Thyroid gland (tissue), 4 donors: Measurements from ENCODE around the gene SPATA24. TPM values are rescaled to one million over a fixed set of nuclear protein-coding genes. Genes with fewer than 3 reads are reported as not detected.

Experiments
- DNase-seq, 2 donors: peaks; one replicate each; pipeline ENCODE4 v3.0.0-alpha.2; 2019
- H3K27ac ChIP-seq, 3 donors: fragments of 200-600 bp; sonication (generic); 1 replicate in 2 of 3; 2 replicates in 1 of 3; pipeline ENCODE4 v1.5.1; 2016 to 2019; ENCODE audit warnings: mild to moderate bottlenecking in 1 of 3, moderate library complexity in 1 of 3
- H3K27me3 ChIP-seq: fragments of 200-600 bp; sonication (generic); one replicate; pipeline ENCODE4 v1.5.1; 2019
- H3K36me3 ChIP-seq, 2 donors: fragments of 200-600 bp; sonication (generic); one replicate each; pipeline ENCODE4 v1.5.1; 2016 to 2019
- H3K4me1 ChIP-seq, 2 donors: fragments of 200-600 bp; sonication (generic); one replicate each; pipeline ENCODE4 v1.5.1; 2017 to 2019
- H3K4me3 ChIP-seq, 3 donors: fragments of 200-600 bp; sonication (generic); replicated peaks in 1 of 3; 1 replicate in 2 of 3; 2 replicates in 1 of 3; pipeline ENCODE4 v1.5.1; 2016; ENCODE audit warnings: mild to moderate bottlenecking in 1 of 3
- H3K9me3 ChIP-seq: fragments of 200-600 bp; sonication (generic); one replicate; pipeline ENCODE4 v1.5.1; 2017
- POLR2A ChIP-seq, 2 donors: fragments of 450-650 bp; IDR thresholded peaks; one replicate each; pipeline ENCODE4 v1.6.1; 2017; ENCODE audit warnings: antibody characterized with exemption in 2 of 2, mild to moderate bottlenecking in 2 of 2, moderate library complexity in 1 of 2
- WGBS, 2 donors: methylation state at CpG; one replicate each; pipeline ENCODE4 v1.1.5; 2017; 5-methylcytosine and 5-hydroxymethylcytosine counted together
- intact Hi-C: fragments of 100-400 bp; cut with DNase I; formaldehyde crosslinking; loops from one replicate; pipeline ENCODE4 v1.15.1; 2023
- total RNA-seq, 4 donors: library from RNA; depleted of rRNA; stranded (reverse); fragments of >200 nt; gene quantifications; one replicate each; pipeline ENCODE4 v1.2.3, GENCODE V29; 2016
- TF ChIP-seq, protein P1 (sequence below), 6 experiments: fragments of 200-600 bp in 3 of 6; fragments of 450-650 bp in 3 of 6; sonication (generic) in 3 of 6; IDR thresholded peaks; one replicate each; pipeline ENCODE4 v1.5.1; 2016 to 2019; ENCODE audit warnings: antibody characterized with exemption in 6 of 6, mild to moderate bottlenecking in 2 of 6, inconsistent platforms in 1 of 6, moderate library complexity in 1 of 6

SPATA24 gene
- total RNA-seq, 4 donors from 2014 or later = 6.5 to 14.2 (median 7.3) TPM

DNA sequence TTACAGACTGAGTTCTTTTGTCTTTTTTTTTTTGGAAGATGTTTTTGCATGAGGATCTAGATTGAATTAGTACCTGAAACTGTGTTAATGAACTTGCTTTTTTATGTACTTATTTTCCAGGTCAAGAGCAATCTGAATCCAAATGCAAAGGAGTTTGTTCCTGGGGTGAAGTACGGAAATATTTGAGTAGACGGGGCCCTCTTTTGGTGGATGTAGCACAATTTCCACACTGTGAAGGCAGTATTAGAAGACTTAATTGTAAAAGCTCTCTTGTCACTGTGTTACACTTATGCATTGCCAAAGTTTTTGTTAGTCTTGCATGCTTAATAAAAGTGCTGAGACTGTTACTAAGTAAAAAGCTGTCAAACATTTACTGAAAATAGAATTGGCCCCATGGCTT is 35.3 kb downstream of the SPATA24 start:
- Histone ChIP-seq H3K4me3 (no peak overlapping the region), H3K9me3 (no peaks in the 10 kb centered on the region), H3K36me3 (peaks cover 44 to 54% of the 10 kb centered on the region in 2 donors)

DNA sequence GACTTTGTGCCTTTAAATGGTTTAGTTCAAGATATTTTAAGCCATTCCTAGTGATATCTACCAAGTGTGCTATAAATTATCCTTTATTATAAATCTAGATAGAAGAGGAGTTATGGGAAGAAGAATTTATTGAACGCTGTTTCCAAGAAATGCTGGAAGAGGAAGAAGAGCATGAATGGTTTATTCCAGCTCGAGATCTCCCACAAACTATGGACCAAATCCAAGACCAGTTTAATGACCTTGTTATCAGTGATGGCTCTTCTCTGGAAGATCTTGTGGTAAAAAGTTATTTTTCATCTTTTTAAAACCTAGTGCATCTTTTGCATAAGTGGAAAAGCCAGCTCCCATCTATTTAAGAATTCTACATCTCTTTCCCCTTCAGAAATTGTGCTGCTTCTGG is 39.4 kb downstream of the SPATA24 start:
- no peak overlapping the region for H3K27ac ChIP-seq
- intact Hi-C loops = no loop called here
- no peak overlapping the region for H3K4me3 ChIP-seq
- H3K27me3 ChIP-seq = no peaks in the 10 kb centered on the region
- DNase-seq = no peak
- TF ChIP-seq, protein P1, sequence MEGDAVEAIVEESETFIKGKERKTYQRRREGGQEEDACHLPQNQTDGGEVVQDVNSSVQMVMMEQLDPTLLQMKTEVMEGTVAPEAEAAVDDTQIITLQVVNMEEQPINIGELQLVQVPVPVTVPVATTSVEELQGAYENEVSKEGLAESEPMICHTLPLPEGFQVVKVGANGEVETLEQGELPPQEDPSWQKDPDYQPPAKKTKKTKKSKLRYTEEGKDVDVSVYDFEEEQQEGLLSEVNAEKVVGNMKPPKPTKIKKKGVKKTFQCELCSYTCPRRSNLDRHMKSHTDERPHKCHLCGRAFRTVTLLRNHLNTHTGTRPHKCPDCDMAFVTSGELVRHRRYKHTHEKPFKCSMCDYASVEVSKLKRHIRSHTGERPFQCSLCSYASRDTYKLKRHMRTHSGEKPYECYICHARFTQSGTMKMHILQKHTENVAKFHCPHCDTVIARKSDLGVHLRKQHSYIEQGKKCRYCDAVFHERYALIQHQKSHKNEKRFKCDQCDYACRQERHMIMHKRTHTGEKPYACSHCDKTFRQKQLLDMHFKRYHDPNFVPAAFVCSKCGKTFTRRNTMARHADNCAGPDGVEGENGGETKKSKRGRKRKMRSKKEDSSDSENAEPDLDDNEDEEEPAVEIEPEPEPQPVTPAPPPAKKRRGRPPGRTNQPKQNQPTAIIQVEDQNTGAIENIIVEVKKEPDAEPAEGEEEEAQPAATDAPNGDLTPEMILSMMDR (IDR thresholded peaks at IDR 0.05) = no peak
- no peak for TF ChIP-seq POLR2A (IDR thresholded peaks at IDR 0.05)
- WGBS, 2 donors = 81 to 84% methylated on average over 2 of the region's 2 CpGs
- no peaks in the 10 kb centered on the region for H3K9me3 ChIP-seq
- H3K36me3 ChIP-seq = peaks cover 40% of the 10 kb centered on the region in 2 donors
- H3K4me1 ChIP-seq = peaks cover 0 to 9% of the 10 kb centered on the region in 2 donors

More for the DNA sequence above, 35.3 kb downstream of the SPATA24 start:
- intact Hi-C loops = no loop called here
- Histone ChIP-seq H3K27me3 (no peaks in the 10 kb centered on the region), H3K27ac (no peak overlapping the region), H3K4me1 (peaks cover 4 to 14% of the 10 kb centered on the region in 2 donors)
- DNase-seq = no peak
- no peak for TF ChIP-seq POLR2A (IDR thresholded peaks at IDR 0.05)
- TF ChIP-seq, protein P1 (IDR thresholded peaks at IDR 0.05) = no peak
- 89 to 93% methylated on average over 2 of the region's 2 CpGs for WGBS, 2 donors

DNA sequence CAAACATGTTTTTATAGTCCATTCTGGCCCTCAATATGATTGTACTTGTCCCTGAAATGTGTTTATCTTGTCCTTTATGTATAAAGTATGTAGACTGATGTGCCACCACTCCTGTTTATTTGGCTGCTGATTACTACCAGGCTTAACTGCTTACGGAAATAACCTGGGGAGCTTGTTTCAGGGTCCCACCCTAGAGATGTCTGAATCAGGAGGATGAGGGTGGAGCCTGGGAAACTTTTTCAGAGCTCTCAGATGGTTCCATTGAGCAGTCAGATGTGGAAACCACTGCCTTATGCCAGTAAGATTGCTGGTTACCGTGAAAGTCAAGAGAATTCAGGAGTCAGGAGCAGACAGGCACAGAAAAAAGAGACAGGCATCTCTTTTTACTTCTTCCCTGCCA is 40.0 kb downstream of the SPATA24 start:
- Histone ChIP-seq H3K27me3 (no peaks in the 10 kb centered on the region), H3K27ac (no peak overlapping the region), H3K4me1 (peaks cover 0 to 9% of the 10 kb centered on the region in 2 donors), H3K36me3 (peaks cover 36 to 38% of the 10 kb centered on the region in 2 donors), H3K4me3 (no peak overlapping the region), H3K9me3 (no peaks in the 10 kb centered on the region)
- WGBS, 2 donors = 54 to 67% methylated on average over 2 of the region's 2 CpGs
- TF ChIP-seq, protein P1 (IDR thresholded peaks at IDR 0.05) = no peak
- no peak for TF ChIP-seq POLR2A (IDR thresholded peaks at IDR 0.05)
- intact Hi-C loops = no loop called here
- no peak for DNase-seq

DNA sequence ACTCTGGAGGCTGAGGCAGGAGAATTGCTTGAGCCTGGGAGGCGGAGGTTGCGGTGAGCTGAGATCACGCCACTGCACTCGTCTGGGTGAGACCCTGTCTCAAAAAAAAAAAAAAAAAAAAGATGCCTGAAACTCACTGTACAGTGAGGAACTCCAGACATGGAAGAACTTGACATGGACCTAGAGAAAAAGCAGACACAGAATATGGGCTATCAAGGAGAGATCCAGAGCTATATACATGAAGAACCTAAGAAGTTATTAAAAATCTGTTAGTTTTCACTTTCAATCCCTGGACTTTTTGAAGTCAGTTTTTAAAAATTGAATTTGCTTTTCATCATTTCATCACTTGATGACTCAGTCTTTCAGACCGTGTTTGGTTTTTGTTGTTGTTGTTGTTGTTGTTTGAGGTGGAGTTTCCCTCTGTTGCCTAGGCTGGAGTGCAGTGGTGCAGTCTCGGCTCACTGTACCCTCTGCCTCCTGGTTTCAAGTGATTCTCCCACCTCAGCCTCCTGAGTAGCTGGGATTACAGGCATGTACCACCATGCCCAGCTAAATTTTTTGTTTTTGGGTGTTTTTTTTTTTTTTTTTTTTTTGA is 42.0 kb downstream of the SPATA24 start:
- 84 to 91% methylated on average over 6 of the region's 6 CpGs for WGBS, 2 donors
- TF ChIP-seq, protein P1 (IDR thresholded peaks at IDR 0.05) = no peak
- no peak for TF ChIP-seq POLR2A (IDR thresholded peaks at IDR 0.05)
- H3K9me3 ChIP-seq = no peaks in the 10 kb centered on the region
- H3K27me3 ChIP-seq = no peaks in the 10 kb centered on the region
- peaks cover 28 to 31% of the 10 kb centered on the region in 2 donors for H3K36me3 ChIP-seq
- no peak overlapping the region for H3K27ac ChIP-seq
- DNase-seq = no peak
- H3K4me1 ChIP-seq = peaks cover 0 to 9% of the 10 kb centered on the region in 2 donors
- intact Hi-C loops = no loop called here
- H3K4me3 ChIP-seq = no peak overlapping the region

DNA sequence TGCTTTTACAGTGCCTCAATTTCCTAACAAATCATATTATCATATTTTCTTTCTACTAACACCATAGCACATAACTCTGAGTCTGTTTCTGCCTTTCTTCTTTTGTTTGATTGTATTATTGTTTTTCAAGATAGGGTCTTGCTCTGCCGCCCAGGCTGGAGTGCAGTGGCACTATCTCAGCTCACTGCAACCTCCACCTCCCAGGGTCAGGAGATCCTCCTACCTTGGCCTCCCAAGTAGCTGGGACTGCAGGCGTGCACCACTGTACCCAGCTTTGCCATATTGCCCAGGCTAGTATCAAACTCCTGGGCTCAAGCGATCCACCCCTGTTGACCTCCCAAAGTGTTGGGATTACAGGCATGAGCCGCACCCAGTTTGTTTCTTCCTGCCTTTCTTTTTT is 43.5 kb downstream of the SPATA24 start:
- H3K4me1 ChIP-seq = peaks cover 0 to 9% of the 10 kb centered on the region in 2 donors
- WGBS, 2 donors = 96 to 97% methylated on average over 4 of the region's 4 CpGs

More for the DNA sequence above, 43.5 kb downstream of the SPATA24 start:
- no peak overlapping the region for H3K27ac ChIP-seq
- H3K36me3 ChIP-seq = peaks cover 12 to 15% of the 10 kb centered on the region in 2 donors
- no peaks in the 10 kb centered on the region for H3K9me3 ChIP-seq
- DNase-seq = no peak
- H3K27me3 ChIP-seq = no peaks in the 10 kb centered on the region
- intact Hi-C loops = no loop called here
- H3K4me3 ChIP-seq = no peak overlapping the region
- TF ChIP-seq POLR2A (IDR thresholded peaks at IDR 0.05) = no peak
- TF ChIP-seq, protein P1 (IDR thresholded peaks at IDR 0.05) = no peak
